Measurements from ENCODE around the gene CEACAM7. TPM values are rescaled to one million over a fixed set of nuclear protein-coding genes. Genes with fewer than 3 reads are reported as not detected.

Gene CEACAM7
- total RNA-seq, 1 experiment from 2014 or later = 0.15 TPM

DNA sequence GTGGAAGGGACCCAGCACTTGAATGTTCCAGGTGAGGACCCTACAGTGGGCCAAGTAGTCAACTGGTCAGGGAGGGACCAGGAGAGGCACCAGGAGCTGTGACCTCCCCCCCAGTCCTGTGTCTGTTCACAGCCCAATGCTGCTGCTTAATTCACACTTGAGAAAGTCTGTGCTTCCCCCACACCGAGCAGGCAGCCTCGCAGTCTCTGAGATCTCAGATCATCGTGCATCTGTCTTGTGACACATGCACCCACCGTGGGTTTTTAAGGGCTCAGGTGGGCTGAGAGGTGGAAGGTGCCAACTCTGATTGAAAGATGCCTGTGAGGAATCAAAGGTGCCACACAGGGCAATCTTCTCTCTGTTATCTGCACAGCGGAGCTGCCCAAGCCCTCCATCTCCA, 26.5 kb upstream of the CEACAM7 start:
- CTCF ChIA-PET = interaction anchor here (8.7 kb wide), 1 partner anchor 8 kb away, joined by 73 read pairs; no protein-coding TSS in a partner anchor
- Mint-ChIP-seq H3K27me3 (ENCODE audit: low read depth) (peaks cover 30% of the 10 kb centered on the region), H3K9me3 (no peaks in the 10 kb centered on the region)

DNA sequence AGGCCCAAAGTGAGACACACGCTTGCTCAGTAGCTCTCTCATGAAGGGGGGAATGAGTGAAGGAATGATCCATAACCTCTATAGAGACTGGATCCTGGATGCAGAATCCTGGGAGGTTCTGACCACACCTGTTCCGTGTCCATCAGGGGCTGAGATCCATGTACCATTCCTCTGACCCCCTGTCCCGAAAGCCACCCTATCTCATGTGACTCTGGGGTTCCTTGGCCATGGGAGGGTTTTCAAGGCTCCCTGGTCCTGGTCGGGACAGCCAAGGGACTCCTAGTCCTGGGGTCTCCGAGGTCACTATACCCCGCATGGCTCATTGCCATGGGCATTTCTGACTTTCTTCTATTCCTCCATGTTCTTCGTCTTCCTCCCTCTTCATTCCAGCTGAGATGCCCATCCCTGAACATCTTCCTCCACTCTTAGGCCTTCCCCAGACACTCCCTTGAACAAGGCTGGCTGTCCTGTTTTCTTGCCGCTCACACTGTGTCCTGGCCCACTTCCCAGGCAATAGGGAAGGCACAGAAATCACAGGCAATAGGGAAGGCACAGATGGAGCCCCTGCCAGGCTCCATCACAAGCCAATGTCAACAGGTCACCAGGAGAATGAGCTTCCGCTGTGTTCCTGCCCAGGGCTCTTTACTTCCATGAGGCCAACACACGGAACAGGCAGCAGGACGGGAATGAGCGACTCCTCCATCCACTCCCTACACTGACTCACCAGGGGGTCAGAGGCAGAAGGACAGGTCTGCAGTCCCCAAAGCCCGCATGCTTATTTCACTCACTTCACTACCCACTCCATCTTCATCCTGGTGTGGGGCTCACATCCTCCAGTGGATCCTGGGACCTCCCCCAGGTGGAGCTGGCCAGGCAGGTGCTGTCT, 23.5 kb upstream of the CEACAM7 start:
- ChIA-PET POLR2A (no interaction called here), CTCF (interaction anchor here (0.7 to 2.0 kb wide), 5 partner anchors 10 to 83 kb away, joined by 3 to 7 read pairs (median 3); no protein-coding TSS in a partner anchor)
- ATAC-seq (no peak), DNase-seq (ENCODE audit: low spot score) (no peak)
- Mint-ChIP-seq H3K4me3 (no peak overlapping the region), H3K27ac (no peak overlapping the region), H3K9me3 (no peaks in the 10 kb centered on the region), H3K4me1 (0 out of 2 replicates have a peak, but pooled peaks cover 2% of the 10 kb centered on the region), H3K27me3 (ENCODE audit: low read depth) (peaks cover 29% of the 10 kb centered on the region), H3K36me3 (no peaks in the 10 kb centered on the region)
- TF ChIP-seq NR2C2 (CRISPR knock-in tag; IDR thresholded peaks at IDR 0.05) (no peak), GRHL2 (CRISPR knock-in tag; IDR thresholded peaks at IDR 0.05; ENCODE audit: insufficient replicate concordance, severe bottlenecking) (no peak), SP1 (CRISPR knock-in tag; conservative IDR thresholded peaks at IDR 0.05) (no peak), ZNF219 (CRISPR knock-in tag; IDR thresholded peaks at IDR 0.05; ENCODE audit: borderline replicate concordance) (no peak)
- TF ChIP-seq, protein P1, sequence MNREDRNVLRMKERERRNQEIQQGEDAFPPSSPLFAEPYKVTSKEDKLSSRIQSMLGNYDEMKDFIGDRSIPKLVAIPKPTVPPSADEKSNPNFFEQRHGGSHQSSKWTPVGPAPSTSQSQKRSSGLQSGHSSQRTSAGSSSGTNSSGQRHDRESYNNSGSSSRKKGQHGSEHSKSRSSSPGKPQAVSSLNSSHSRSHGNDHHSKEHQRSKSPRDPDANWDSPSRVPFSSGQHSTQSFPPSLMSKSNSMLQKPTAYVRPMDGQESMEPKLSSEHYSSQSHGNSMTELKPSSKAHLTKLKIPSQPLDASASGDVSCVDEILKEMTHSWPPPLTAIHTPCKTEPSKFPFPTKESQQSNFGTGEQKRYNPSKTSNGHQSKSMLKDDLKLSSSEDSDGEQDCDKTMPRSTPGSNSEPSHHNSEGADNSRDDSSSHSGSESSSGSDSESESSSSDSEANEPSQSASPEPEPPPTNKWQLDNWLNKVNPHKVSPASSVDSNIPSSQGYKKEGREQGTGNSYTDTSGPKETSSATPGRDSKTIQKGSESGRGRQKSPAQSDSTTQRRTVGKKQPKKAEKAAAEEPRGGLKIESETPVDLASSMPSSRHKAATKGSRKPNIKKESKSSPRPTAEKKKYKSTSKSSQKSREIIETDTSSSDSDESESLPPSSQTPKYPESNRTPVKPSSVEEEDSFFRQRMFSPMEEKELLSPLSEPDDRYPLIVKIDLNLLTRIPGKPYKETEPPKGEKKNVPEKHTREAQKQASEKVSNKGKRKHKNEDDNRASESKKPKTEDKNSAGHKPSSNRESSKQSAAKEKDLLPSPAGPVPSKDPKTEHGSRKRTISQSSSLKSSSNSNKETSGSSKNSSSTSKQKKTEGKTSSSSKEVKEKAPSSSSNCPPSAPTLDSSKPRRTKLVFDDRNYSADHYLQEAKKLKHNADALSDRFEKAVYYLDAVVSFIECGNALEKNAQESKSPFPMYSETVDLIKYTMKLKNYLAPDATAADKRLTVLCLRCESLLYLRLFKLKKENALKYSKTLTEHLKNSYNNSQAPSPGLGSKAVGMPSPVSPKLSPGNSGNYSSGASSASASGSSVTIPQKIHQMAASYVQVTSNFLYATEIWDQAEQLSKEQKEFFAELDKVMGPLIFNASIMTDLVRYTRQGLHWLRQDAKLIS (CRISPR knock-in tag; IDR thresholded peaks at IDR 0.05; ENCODE audit: borderline replicate concordance) = no peak
- TF ChIP-seq, protein P2, sequence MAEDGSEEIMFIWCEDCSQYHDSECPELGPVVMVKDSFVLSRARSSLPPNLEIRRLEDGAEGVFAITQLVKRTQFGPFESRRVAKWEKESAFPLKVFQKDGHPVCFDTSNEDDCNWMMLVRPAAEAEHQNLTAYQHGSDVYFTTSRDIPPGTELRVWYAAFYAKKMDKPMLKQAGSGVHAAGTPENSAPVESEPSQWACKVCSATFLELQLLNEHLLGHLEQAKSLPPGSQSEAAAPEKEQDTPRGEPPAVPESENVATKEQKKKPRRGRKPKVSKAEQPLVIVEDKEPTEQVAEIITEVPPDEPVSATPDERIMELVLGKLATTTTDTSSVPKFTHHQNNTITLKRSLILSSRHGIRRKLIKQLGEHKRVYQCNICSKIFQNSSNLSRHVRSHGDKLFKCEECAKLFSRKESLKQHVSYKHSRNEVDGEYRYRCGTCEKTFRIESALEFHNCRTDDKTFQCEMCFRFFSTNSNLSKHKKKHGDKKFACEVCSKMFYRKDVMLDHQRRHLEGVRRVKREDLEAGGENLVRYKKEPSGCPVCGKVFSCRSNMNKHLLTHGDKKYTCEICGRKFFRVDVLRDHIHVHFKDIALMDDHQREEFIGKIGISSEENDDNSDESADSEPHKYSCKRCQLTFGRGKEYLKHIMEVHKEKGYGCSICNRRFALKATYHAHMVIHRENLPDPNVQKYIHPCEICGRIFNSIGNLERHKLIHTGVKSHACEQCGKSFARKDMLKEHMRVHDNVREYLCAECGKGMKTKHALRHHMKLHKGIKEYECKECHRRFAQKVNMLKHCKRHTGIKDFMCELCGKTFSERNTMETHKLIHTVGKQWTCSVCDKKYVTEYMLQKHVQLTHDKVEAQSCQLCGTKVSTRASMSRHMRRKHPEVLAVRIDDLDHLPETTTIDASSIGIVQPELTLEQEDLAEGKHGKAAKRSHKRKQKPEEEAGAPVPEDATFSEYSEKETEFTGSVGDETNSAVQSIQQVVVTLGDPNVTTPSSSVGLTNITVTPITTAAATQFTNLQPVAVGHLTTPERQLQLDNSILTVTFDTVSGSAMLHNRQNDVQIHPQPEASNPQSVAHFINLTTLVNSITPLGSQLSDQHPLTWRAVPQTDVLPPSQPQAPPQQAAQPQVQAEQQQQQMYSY (CRISPR knock-in tag; IDR thresholded peaks at IDR 0.05) = no peak
- TF ChIP-seq, protein P3, sequence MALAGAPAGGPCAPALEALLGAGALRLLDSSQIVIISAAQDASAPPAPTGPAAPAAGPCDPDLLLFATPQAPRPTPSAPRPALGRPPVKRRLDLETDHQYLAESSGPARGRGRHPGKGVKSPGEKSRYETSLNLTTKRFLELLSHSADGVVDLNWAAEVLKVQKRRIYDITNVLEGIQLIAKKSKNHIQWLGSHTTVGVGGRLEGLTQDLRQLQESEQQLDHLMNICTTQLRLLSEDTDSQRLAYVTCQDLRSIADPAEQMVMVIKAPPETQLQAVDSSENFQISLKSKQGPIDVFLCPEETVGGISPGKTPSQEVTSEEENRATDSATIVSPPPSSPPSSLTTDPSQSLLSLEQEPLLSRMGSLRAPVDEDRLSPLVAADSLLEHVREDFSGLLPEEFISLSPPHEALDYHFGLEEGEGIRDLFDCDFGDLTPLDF (CRISPR knock-in tag; IDR thresholded peaks at IDR 0.05) = no peak
- TF ChIP-seq, protein P4, sequence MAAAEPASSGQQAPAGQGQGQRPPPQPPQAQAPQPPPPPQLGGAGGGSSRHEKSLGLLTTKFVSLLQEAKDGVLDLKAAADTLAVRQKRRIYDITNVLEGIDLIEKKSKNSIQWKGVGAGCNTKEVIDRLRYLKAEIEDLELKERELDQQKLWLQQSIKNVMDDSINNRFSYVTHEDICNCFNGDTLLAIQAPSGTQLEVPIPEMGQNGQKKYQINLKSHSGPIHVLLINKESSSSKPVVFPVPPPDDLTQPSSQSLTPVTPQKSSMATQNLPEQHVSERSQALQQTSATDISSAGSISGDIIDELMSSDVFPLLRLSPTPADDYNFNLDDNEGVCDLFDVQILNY (CRISPR knock-in tag; IDR thresholded peaks at IDR 0.05) = no peak

More for the DNA sequence above, 26.5 kb upstream of the CEACAM7 start:
- Mint-ChIP-seq H3K36me3 (no peaks in the 10 kb centered on the region), H3K4me1 (no peaks in the 10 kb centered on the region), H3K4me3 (no peak overlapping the region), H3K27ac (no peak overlapping the region)
- POLR2A ChIA-PET = no interaction called here
- TF ChIP-seq NFE2L1 (CRISPR knock-in tag; IDR thresholded peaks at IDR 0.05) (no peak), GRHL2 (CRISPR knock-in tag; IDR thresholded peaks at IDR 0.05; ENCODE audit: insufficient replicate concordance, severe bottlenecking) (no peak), TEAD1 (CRISPR knock-in tag; IDR thresholded peaks at IDR 0.05) (no peak), ZNF263 (CRISPR knock-in tag; IDR thresholded peaks at IDR 0.05; ENCODE audit: low read depth) (no peak), RORB (CRISPR knock-in tag; IDR thresholded peaks at IDR 0.05) (no peak), MXD4 (CRISPR knock-in tag; IDR thresholded peaks at IDR 0.05; ENCODE audit: borderline replicate concordance) (no peak), GTF2I (CRISPR knock-in tag; conservative IDR thresholded peaks at IDR 0.05) (no peak)
- TF ChIP-seq, protein P5, sequence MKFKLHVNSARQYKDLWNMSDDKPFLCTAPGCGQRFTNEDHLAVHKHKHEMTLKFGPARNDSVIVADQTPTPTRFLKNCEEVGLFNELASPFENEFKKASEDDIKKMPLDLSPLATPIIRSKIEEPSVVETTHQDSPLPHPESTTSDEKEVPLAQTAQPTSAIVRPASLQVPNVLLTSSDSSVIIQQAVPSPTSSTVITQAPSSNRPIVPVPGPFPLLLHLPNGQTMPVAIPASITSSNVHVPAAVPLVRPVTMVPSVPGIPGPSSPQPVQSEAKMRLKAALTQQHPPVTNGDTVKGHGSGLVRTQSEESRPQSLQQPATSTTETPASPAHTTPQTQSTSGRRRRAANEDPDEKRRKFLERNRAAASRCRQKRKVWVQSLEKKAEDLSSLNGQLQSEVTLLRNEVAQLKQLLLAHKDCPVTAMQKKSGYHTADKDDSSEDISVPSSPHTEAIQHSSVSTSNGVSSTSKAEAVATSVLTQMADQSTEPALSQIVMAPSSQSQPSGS (CRISPR knock-in tag; IDR thresholded peaks at IDR 0.05; ENCODE audit: borderline replicate concordance, low read depth) = no peak
- TF ChIP-seq, protein P6, sequence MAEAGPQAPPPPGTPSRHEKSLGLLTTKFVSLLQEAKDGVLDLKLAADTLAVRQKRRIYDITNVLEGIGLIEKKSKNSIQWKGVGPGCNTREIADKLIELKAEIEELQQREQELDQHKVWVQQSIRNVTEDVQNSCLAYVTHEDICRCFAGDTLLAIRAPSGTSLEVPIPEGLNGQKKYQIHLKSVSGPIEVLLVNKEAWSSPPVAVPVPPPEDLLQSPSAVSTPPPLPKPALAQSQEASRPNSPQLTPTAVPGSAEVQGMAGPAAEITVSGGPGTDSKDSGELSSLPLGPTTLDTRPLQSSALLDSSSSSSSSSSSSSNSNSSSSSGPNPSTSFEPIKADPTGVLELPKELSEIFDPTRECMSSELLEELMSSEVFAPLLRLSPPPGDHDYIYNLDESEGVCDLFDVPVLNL (CRISPR knock-in tag; IDR thresholded peaks at IDR 0.05; ENCODE audit: borderline replicate concordance, low read depth) = no peak
- no peak for DNase-seq (ENCODE audit: low spot score)
- ATAC-seq = no peak
